ENCODE results near the gene PPP1R15B.

Gene PPP1R15B

GRCh38 chr1:204442376-204443259 is 31.0 kb upstream of the PPP1R15B start:
- intact Hi-C loops (cut with DNase I; ENCODE audit: low total_unique reads): no loop called here
- H3K4me1 ChIP-seq: peaks cover 8 to 65% (median 53%) of the 10 kb centered on the region in 4 donors
- no peaks in the 10 kb centered on the region for H3K27me3 ChIP-seq
- H3K27ac ChIP-seq: peak overlapping the region; percentile 85 to 86
- TF ChIP-seq CTCF (IDR thresholded peaks at IDR 0.05): no peak
- no peak overlapping the region for H3K4me3 ChIP-seq
- no peak for DNase-seq
- no peaks in the 10 kb centered on the region for H3K9me3 ChIP-seq
- peaks cover 0 to 31% (median 17%) of the 10 kb centered on the region in 3 donors for H3K36me3 ChIP-seq

GRCh38 chr1:204441558-204441957 is 29.9 kb upstream of the PPP1R15B start:
- DNase-seq: no peak
- intact Hi-C loops (cut with DNase I; ENCODE audit: low total_unique reads): no loop called here
- no peak overlapping the region for H3K4me3 ChIP-seq
- peaks cover 8 to 71% (median 54%) of the 10 kb centered on the region in 4 donors for H3K4me1 ChIP-seq
- peak overlapping the region; percentile 85 to 86 for H3K27ac ChIP-seq
- no peaks in the 10 kb centered on the region for H3K9me3 ChIP-seq
- no peaks in the 10 kb centered on the region for H3K27me3 ChIP-seq
- peaks cover 0 to 29% (median 9%) of the 10 kb centered on the region in 3 donors for H3K36me3 ChIP-seq
- TF ChIP-seq CTCF (IDR thresholded peaks at IDR 0.05): no peak

- H3K36me3 ChIP-seq: peaks cover 0 to 29% (median 0%) of the 10 kb centered on the region in 3 donors
- intact Hi-C loops (cut with DNase I; ENCODE audit: low total_unique reads): no loop called here
- TF ChIP-seq CTCF (IDR thresholded peaks at IDR 0.05): no peak
- H3K4me3 ChIP-seq: no peak overlapping the region
- H3K27me3 ChIP-seq: no peaks in the 10 kb centered on the region
- DNase-seq: no peak
- no peaks in the 10 kb centered on the region for H3K9me3 ChIP-seq
- peaks cover 8 to 86% (median 54%) of the 10 kb centered on the region in 4 donors for H3K4me1 ChIP-seq
- peak overlapping the region; percentile 85 to 86 for H3K27ac ChIP-seq
Measured at GRCh38 chr1:204439621-204440375, 28.2 kb upstream of the PPP1R15B start.

DNA sequence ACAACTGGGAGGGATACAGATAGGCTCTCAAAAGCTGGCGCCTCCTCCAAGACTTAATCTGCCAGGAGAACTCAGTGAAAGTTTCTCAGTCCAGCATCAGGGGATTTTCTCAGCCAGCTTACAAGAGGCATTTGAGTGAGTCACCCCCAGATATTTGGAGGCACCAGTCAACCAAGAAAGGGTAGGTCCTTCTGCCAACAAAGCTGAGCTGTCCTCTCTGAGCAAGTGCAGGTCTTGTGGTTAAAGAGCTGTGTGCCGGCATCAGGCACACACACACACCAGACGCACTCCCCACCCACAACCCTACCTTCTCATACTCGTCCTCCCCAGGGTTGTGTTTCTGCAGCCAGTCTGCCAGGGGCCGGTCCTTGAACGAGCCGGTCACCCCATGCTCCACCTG is 27.0 kb upstream of the PPP1R15B start:
- Histone ChIP-seq H3K9me3 (no peaks in the 10 kb centered on the region), H3K4me1 (peaks cover 8 to 76% (median 47%) of the 10 kb centered on the region in 4 donors), H3K36me3 (peaks cover 9 to 32% (median 11%) of the 10 kb centered on the region in 3 donors), H3K27ac (peak overlapping the region; percentile 85 to 86), H3K27me3 (no peaks in the 10 kb centered on the region), H3K4me3 (no peak overlapping the region)
- intact Hi-C loops (cut with DNase I; ENCODE audit: low total_unique reads): no loop called here
- no peak for TF ChIP-seq CTCF (IDR thresholded peaks at IDR 0.05)
- DNase-seq: peak; percentile 85 to 90

DNA sequence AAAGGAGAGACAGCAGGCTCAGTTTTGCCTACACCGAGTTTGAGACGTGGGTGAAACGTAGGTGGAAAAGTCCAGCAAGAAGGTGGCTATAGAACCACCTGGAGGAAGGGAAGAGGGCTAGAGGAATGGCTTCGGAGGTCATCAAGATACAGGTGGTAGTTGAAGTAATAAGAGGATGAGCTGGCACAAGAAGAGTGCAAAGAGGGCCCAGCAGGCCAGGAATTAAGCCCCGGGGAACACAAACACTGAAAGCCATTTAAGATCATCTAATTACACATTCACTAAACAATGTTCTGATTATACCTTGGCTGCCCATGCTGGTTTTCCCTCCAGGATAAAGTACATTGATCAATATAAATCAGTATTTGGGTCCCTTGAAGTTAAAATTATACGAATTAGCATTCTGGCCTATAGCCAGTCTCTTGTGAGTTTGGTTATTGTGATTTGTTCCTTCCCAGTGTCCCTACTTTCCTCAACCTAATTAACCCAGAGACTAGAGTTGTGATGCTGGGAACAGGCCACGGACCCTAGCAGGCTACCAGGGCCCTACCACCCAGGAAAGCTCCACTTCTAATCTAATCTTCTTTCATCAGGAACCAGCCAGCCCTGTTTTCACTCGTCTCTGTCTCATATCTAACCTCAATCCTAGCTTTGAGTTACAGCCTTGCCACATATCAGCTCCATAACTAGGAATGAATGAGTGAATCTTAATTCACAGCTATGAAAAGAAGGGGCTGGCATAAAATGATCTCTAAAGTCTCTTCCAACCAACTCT is 26.4 kb upstream of the PPP1R15B start:
- peaks cover 5 to 69% (median 41%) of the 10 kb centered on the region in 4 donors for H3K4me1 ChIP-seq
- intact Hi-C loops (cut with DNase I; ENCODE audit: low total_unique reads): no loop called here

More for the DNA sequence above, 26.4 kb upstream of the PPP1R15B start:
- no peak for TF ChIP-seq CTCF (IDR thresholded peaks at IDR 0.05)
- no peaks in the 10 kb centered on the region for H3K27me3 ChIP-seq
- DNase-seq: no peak
- H3K4me3 ChIP-seq: no peak overlapping the region
- peak overlapping the region; percentile 85 to 86 for H3K27ac ChIP-seq
- no peaks in the 10 kb centered on the region for H3K9me3 ChIP-seq
- peaks cover 12 to 32% (median 17%) of the 10 kb centered on the region in 3 donors for H3K36me3 ChIP-seq

All from tibial artery (tissue), 4 donors.